Activated CD8-positive, alpha-beta T cell treated with anti-CD3 and anti-CD28 coated beads for 36 hours (primary cell): ENCODE data around the gene TCF4. TPM values are rescaled to one million over a fixed set of nuclear protein-coding genes. Genes with fewer than 3 reads are reported as not detected.

Source experiments
- ATAC-seq: fragments of 200-7000 bp; cut with Tn5 transposase; one replicate; pipeline ENCODE4 v1.10.0; 2021; ENCODE audit warnings: mild to moderate bottlenecking, moderate library complexity
- CTCF ChIA-PET: fragments of 350-600 bp; sonication (Branson Sonifier 250); formaldehyde crosslinking; loops from one replicate; lab custom pipeline; 2021; ENCODE audit warnings: antibody characterized with exemption; lab: Charles Lee
- POLR2A ChIA-PET: fragments of 350-600 bp; sonication (Branson Sonifier 250); formaldehyde crosslinking; loops from one replicate; lab custom pipeline; 2021; ENCODE audit warnings: antibody characterized with exemption; lab: Charles Lee
- DNase-seq: peaks from one replicate; pipeline ENCODE4 v3.0.0-alpha.2; 2020
- H3K27ac Mint-ChIP-seq: one replicate; pipeline ENCODE4 v1.8.0; 2021; ENCODE audit warnings: mild to moderate bottlenecking, mixed read lengths
- H3K27me3 Mint-ChIP-seq: one replicate; pipeline ENCODE4 v1.8.0; 2021; ENCODE audit warnings: mixed read lengths
- H3K36me3 Mint-ChIP-seq: one replicate; pipeline ENCODE4 v1.8.0; 2021; ENCODE audit warnings: low read depth, mixed read lengths
- H3K4me1 Mint-ChIP-seq: one replicate; pipeline ENCODE4 v1.8.0; 2021; ENCODE audit warnings: low read depth, mixed read lengths
- H3K4me3 Mint-ChIP-seq: one replicate; pipeline ENCODE4 v1.8.0; 2021; ENCODE audit warnings: mild to moderate bottlenecking, moderate library complexity, mixed read lengths
- H3K9me3 Mint-ChIP-seq: one replicate; pipeline ENCODE4 v1.8.0; 2021; ENCODE audit warnings: mixed read lengths
- CTCF ChIP-seq: fragments of 200-600 bp; IDR thresholded peaks from one replicate; pipeline ENCODE4 v1.8.0; 2022; ENCODE audit warnings: antibody characterized with exemption, mild to moderate bottlenecking
- intact Hi-C: fragments of 100-400 bp; cut with micrococcal nuclease; formaldehyde crosslinking; loops from one replicate; pipeline ENCODE4 v1.10.0; 2022
- total RNA-seq, 2 experiments: library from RNA; stranded (reverse); gene quantifications; one replicate each; pipeline ENCODE4 v1.2.3, GENCODE V29; 2021

Gene TCF4
- total RNA-seq, 2 experiments from 2014 or later = 1.2 to 1.4 TPM

GRCh38 chr18:55317864-55318263 is 270.1 kb downstream of the TCF4 start:
- intact Hi-C loops = no loop called here
- TF ChIP-seq CTCF = no peak
- ATAC-seq (no peak), DNase-seq (no peak)
- Mint-ChIP-seq H3K27me3 (peaks cover 18% of the 10 kb centered on the region), H3K9me3 (no peaks in the 10 kb centered on the region), H3K36me3 (no peaks in the 10 kb centered on the region), H3K27ac (no peak overlapping the region), H3K4me1 (peaks cover 8% of the 10 kb centered on the region), H3K4me3 (no peak overlapping the region)
- ChIA-PET POLR2A (no interaction called here), CTCF (interaction anchor here (1.6 kb wide), 1 partner anchor 9 kb away, joined by 4 read pairs; no protein-coding TSS in a partner anchor)

GRCh38 chr18:55317324-55317723 is 270.7 kb downstream of the TCF4 start:
- intact Hi-C loops = no loop called here
- ChIA-PET POLR2A (no interaction called here), CTCF (interaction anchor here (1.6 kb wide), 1 partner anchor 9 kb away, joined by 4 read pairs; no protein-coding TSS in a partner anchor)
- ATAC-seq = no peak
- no peak for TF ChIP-seq CTCF
- Mint-ChIP-seq H3K27me3 (peaks cover 16% of the 10 kb centered on the region), H3K9me3 (no peaks in the 10 kb centered on the region), H3K36me3 (no peaks in the 10 kb centered on the region), H3K4me3 (no peak overlapping the region), H3K27ac (no peak overlapping the region), H3K4me1 (peaks cover 5% of the 10 kb centered on the region)
- DNase-seq = no peak

- no peak overlapping the region for H3K27ac Mint-ChIP-seq
- peaks cover 4% of the 10 kb centered on the region for H3K4me1 Mint-ChIP-seq
- DNase-seq = no peak
- ChIA-PET CTCF (interaction anchor here (1.6 kb wide), 1 partner anchor 8 kb away, joined by 4 read pairs; no protein-coding TSS in a partner anchor), POLR2A (no interaction called here)
- no peak for ATAC-seq
- no peak overlapping the region for H3K4me3 Mint-ChIP-seq
- intact Hi-C loops = no loop called here
- H3K9me3 Mint-ChIP-seq = no peaks in the 10 kb centered on the region
- TF ChIP-seq CTCF = no peak
- H3K36me3 Mint-ChIP-seq = no peaks in the 10 kb centered on the region
- H3K27me3 Mint-ChIP-seq = peaks cover 15% of the 10 kb centered on the region
These were observed 271.4 kb downstream of the TCF4 start for GRCh38 chr18:55316486-55317184.

- no peak for TF ChIP-seq CTCF
- ATAC-seq (no peak), DNase-seq (no peak)
- Mint-ChIP-seq H3K9me3 (no peaks in the 10 kb centered on the region), H3K4me3 (no peak overlapping the region), H3K4me1 (no peaks in the 10 kb centered on the region), H3K27me3 (peaks cover 3% of the 10 kb centered on the region), H3K36me3 (no peaks in the 10 kb centered on the region), H3K27ac (no peak overlapping the region)
- intact Hi-C loops = no loop called here
- ChIA-PET POLR2A (interaction anchor here (0.6 kb wide), 1 partner anchor 207 kb away, joined by 3 read pairs; no protein-coding TSS in a partner anchor), CTCF (no interaction called here)
These were observed 273.3 kb downstream of the TCF4 start for GRCh38 chr18:55314615-55315237.

- CTCF ChIA-PET = no interaction called here
These were observed 274.0 kb downstream of the TCF4 start for GRCh38 chr18:55314031-55314430.

More at GRCh38 chr18:55314031-55314430, 274.0 kb downstream of the TCF4 start:
- no peaks in the 10 kb centered on the region for H3K36me3 Mint-ChIP-seq
- no peaks in the 10 kb centered on the region for H3K4me1 Mint-ChIP-seq
- intact Hi-C loops = no loop called here
- POLR2A ChIA-PET = interaction anchor here (0.6 kb wide), 1 partner anchor 208 kb away, joined by 3 read pairs; no protein-coding TSS in a partner anchor
- no peaks in the 10 kb centered on the region for H3K27me3 Mint-ChIP-seq
- TF ChIP-seq CTCF = no peak
- DNase-seq = no peak
- no peaks in the 10 kb centered on the region for H3K9me3 Mint-ChIP-seq
- no peak overlapping the region for H3K4me3 Mint-ChIP-seq
- H3K27ac Mint-ChIP-seq = no peak overlapping the region
- no peak for ATAC-seq
